Kidney (tissue), 14 donors: ENCODE data around the gene EIF4E1B. TPM values are rescaled to one million over a fixed set of nuclear protein-coding genes. Genes with fewer than 3 reads are reported as not detected.

Experiments used
- DNase-seq, 5 donors: peaks; one replicate each; pipeline ENCODE4 v3.0.0-alpha.2; 2013 to 2020
- FAIRE-seq: peaks from 2 replicates; lab custom pipeline; 2012; peaks lifted over from hg19 to GRCh38; lab: Jason Lieb, UNC
- H3K27ac ChIP-seq, 2 donors: one replicate each; pipeline ENCODE4 v1.7.0; 2013; ENCODE audit warnings: low read depth in 2 of 2, low read length in 2 of 2, inconsistent platforms in 1 of 2
- H3K27me3 ChIP-seq: one replicate; pipeline ENCODE4 v1.7.1; 2013; ENCODE audit warnings: low read length, inconsistent platforms; ENCODE audit not compliant: control insufficient read depth, insufficient read depth
- H3K36me3 ChIP-seq, 3 donors: one replicate each; pipeline versions ENCODE4 v1.7.0 to v1.7.1; 2013; ENCODE audit warnings: low read length in 3 of 3, control low read depth in 1 of 3, inconsistent platforms in 1 of 3; ENCODE audit not compliant: insufficient read depth in 3 of 3, control insufficient read depth in 2 of 3
- H3K4me1 ChIP-seq, 3 donors: one replicate each; pipeline versions ENCODE4 v1.7.0 to v1.7.1; 2013; ENCODE audit warnings: low read length in 3 of 3, inconsistent platforms in 1 of 3, low read depth in 1 of 3; ENCODE audit not compliant: control insufficient read depth in 2 of 3, insufficient read depth in 2 of 3
- H3K4me3 ChIP-seq, 3 donors: one replicate each; pipeline versions ENCODE4 v1.7.0 to v1.8.1; 2013; ENCODE audit warnings: low read length in 3 of 3, control low read depth in 1 of 3, inconsistent platforms in 1 of 3
- H3K9ac ChIP-seq, 3 donors: one replicate each; pipeline versions ENCODE4 v1.7.0 to v1.7.1; 2013; ENCODE audit warnings: low read length in 3 of 3, control low read depth in 1 of 3, inconsistent platforms in 1 of 3
- H3K9me3 ChIP-seq, 3 donors: one replicate each; pipeline versions ENCODE4 v1.7.0 to v1.7.1; 2013; ENCODE audit warnings: low read length in 3 of 3, control low read depth in 1 of 3, inconsistent platforms in 1 of 3; ENCODE audit not compliant: control insufficient read depth in 2 of 3, insufficient read depth in 1 of 3
- intact Hi-C: fragments of 100-400 bp; cut with DNase I; formaldehyde crosslinking; loops from one replicate; pipeline ENCODE4 v1.11.1; 2022
- polyA plus RNA-seq: library from polyadenylated mRNA; stranded (reverse); fragments of 350-450 nt; fragmentation: Illumina TruSeq; extraction: RNeasy Lipid Tissue Mini Kit (QIAGEN cat#74804); gene quantifications from one replicate; pipeline ENCODE4 v1.2.3, GENCODE V29; 2014; ENCODE audit warnings: low read depth, low replicate concordance; ENCODE audit not compliant: insufficient read depth
- total RNA-seq: library from RNA; stranded (reverse); fragmentation: NEBNext Ultra II Directional; extraction: Animal tissue kit (Norgen Biotek cat#: 25700); gene quantifications from one replicate; pipeline ENCODE4 v1.2.1, GENCODE V29; 2021
- TF ChIP-seq, protein P1 (sequence below): IDR thresholded peaks from 3 replicates; pipeline ENCODE4 v1.5.1; 2012; ENCODE audit warnings: mild to moderate bottlenecking, moderate library complexity, borderline replicate concordance; ENCODE audit not compliant: insufficient read depth; ENCODE audit errors: extremely low read depth
- donor health status: control.
- donor health status: control.
- donor health status: control.
- donor health status: control.
- donor health status: control.
- donor health status: DM: yes; HTN: yes; CAD: no.
- donor health status: Normal renal cell carcinoma (clear cell type).

EIF4E1B gene
- total and polyA plus RNA-seq, 2 donors from 2014 or later: not detected

DNA sequence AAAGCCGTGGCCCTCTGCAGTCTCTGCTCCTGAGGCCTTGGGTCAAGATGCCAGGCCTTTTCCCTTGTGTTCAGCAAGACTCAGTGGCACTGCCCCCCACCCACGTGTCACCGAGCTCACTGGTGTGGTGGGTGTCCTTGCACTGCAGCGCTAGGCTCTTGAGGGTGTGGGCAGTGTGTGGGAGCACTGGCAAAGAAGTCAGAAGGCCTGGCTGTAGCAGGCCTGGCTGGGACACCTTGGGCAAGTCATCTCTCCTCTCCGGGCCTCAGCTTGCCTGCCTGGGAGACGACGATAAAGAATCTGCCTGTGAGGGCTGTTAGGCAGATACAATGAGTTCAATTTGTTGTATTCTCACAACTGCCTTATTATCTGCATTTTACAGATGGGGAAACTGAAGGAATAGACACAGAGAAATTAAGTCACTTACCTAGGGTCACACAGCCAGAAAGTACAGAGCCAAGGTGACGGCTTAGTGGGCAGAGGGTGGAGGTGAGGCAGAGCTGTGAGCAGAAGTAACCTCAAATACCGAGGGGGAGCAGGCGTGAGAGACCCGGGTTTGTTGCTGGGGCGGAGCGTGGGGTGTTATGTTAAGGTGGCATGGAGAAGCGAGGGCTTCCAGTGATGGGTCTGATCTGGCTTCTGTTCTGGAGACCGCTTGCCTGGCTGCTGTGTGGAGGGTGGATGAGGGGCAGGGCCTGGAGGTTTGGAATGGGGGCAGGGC lies 18.2 kb downstream of the EIF4E1B start:
- FAIRE-seq (no peak), DNase-seq (peak in 1 of 5 donors; percentile 52)
- intact Hi-C loops: no loop called here
- no peaks in the 10 kb centered on the region for H3K27me3 ChIP-seq
- peak overlapping the region in 2 of 3 donors; percentile 64 to 84 for H3K4me3 ChIP-seq
- H3K9ac ChIP-seq: peak overlapping the region in 1 of 3 donors; percentile 65
- H3K9me3 ChIP-seq: no peaks in the 10 kb centered on the region
- TF ChIP-seq, protein P1, sequence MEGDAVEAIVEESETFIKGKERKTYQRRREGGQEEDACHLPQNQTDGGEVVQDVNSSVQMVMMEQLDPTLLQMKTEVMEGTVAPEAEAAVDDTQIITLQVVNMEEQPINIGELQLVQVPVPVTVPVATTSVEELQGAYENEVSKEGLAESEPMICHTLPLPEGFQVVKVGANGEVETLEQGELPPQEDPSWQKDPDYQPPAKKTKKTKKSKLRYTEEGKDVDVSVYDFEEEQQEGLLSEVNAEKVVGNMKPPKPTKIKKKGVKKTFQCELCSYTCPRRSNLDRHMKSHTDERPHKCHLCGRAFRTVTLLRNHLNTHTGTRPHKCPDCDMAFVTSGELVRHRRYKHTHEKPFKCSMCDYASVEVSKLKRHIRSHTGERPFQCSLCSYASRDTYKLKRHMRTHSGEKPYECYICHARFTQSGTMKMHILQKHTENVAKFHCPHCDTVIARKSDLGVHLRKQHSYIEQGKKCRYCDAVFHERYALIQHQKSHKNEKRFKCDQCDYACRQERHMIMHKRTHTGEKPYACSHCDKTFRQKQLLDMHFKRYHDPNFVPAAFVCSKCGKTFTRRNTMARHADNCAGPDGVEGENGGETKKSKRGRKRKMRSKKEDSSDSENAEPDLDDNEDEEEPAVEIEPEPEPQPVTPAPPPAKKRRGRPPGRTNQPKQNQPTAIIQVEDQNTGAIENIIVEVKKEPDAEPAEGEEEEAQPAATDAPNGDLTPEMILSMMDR: no peak
- peaks cover 0 to 11% (median 7%) of the 10 kb centered on the region in 3 donors for H3K4me1 ChIP-seq
- peaks cover 0 to 3% (median 2%) of the 10 kb centered on the region in 3 donors for H3K36me3 ChIP-seq
- H3K27ac ChIP-seq: no peak overlapping the region

DNA sequence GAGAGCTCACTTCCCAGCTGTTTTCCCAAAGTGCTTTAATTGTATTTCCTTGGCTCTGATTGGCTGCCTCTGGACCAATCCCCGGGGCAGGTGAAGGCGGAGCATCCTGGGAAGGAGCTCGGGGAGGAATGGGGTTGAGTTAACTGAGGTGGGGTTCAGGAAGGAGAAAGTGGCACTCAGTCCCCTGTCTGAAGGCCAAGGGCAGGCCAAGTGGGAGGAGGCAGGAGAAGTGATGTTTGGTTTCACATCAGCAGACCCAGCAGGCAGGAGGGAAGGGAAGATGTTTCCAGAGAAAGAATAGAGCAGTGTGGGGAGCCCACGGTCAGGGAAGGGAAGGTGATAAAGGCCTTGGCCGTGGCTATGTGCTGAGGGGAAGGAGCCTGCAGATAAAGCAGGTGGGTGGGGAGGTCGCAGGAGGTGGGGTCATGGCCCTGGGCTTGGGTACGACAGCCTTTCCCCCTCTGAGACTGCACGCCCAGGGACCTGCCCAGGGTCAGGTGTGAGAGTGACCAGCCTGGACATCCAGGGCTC lies 19.9 kb downstream of the EIF4E1B start:
- Histone ChIP-seq H3K9ac (no peak overlapping the region), H3K36me3 (peaks cover 0 to 5% (median 2%) of the 10 kb centered on the region in 3 donors), H3K9me3 (no peaks in the 10 kb centered on the region), H3K27me3 (no peaks in the 10 kb centered on the region), H3K4me3 (no peak overlapping the region), H3K4me1 (peaks cover 0 to 11% (median 7%) of the 10 kb centered on the region in 3 donors), H3K27ac (no peak overlapping the region)
- no peak for DNase-seq
- TF ChIP-seq, protein P1: no peak
- FAIRE-seq: no peak
- intact Hi-C loops: no loop called here

- FAIRE-seq: no peak
- no peak for DNase-seq
- Histone ChIP-seq H3K4me1 (peaks cover 0 to 11% (median 7%) of the 10 kb centered on the region in 3 donors), H3K9me3 (no peaks in the 10 kb centered on the region), H3K4me3 (no peak overlapping the region), H3K27me3 (no peaks in the 10 kb centered on the region), H3K36me3 (peaks cover 0 to 5% (median 2%) of the 10 kb centered on the region in 3 donors), H3K9ac (no peak overlapping the region), H3K27ac (no peak overlapping the region)
- intact Hi-C loops: no loop called here
- TF ChIP-seq, protein P1: no peak
Measured at GRCh38 chr5:176651472-176651980, 21.1 kb downstream of the EIF4E1B start.
